DMS53 treated with DMSO at 0.1 percent for 48 hours (cell line): ENCODE results near the gene FREM1.
A peak's percentile ranks its signal among the peaks of the same experiment; 100 is the strongest.

Experiments used
- DNase-seq: peaks from one replicate; lab custom pipeline; 2025; ENCODE audit not compliant: unreplicated experiment; lab: John Stamatoyannopoulos, UW

Gene FREM1

DNA sequence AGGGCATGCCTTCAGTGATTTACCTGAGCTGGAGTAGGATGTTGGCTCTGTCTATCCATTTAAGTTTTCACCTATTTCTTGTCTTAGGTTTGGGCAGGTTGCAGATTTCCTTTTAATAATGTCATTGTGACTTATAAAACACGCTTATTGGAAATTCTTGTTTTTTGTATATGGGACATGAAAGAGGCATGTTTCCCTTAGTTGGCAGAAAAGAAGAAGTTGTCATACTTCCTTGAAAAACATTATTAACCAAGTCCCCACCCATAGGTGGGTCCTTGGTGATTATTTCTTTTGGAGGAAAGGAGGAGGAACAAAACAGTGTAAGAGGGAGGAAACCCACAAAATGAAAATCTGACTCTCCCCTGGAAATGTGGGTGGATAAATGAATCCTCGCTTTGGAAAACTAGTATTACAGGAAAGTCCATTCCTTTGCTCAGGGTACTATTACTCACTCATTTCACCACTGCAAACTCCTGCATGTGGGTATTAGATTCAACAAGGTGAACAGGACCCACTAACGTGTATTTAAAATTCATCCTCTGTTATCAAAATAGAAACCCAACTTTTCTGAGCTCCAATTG, 197.0 kb downstream of the FREM1 start:
- no peak for DNase-seq

DNA sequence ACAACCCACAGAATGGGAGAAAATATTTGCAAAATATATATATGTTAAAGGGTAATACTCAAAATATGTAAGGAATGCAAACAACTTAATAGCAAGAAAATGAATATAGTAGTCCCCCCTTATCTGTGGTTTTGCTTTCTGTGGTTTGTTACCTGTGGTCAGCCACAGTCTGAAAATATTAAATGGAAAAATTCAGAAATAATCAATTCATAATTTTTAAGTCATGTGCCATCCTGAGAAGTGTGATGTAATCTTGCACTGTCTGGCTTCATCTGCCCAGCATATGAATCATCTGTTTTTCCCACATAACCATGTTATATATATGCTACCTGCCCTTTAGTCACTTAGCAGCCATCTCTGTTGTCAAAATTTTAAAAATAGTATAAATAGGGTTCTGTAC, 199.4 kb downstream of the FREM1 start:
- DNase-seq, result no peak

DNA sequence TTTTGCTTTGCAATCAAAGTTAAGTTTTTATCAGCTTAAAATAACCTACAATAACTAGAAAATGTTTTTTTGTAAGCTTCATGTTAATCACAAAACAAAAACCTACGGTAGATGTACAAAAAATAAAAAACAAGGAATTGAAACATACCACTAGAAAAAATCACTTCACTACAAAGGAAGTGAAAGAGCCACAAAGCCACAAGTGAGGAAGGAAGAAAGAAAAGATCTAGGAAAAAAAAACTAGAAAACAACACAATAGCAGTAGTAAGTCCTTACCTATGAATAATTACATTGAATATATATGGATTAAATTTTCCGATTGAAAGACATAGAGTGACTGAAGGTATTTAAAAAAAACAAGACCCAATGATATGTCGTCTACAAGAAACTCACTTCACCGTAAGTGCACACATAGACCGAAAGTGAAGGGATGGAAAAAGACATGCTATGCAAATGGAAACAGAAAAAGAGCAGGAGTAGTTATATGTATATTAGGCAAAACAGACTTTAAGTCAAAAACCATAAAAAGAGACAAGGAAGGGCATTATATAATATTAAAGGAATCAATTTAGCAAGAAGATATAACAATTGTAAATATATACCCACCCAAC, 203.6 kb downstream of the FREM1 start:
- DNase-seq, result no peak

DNA sequence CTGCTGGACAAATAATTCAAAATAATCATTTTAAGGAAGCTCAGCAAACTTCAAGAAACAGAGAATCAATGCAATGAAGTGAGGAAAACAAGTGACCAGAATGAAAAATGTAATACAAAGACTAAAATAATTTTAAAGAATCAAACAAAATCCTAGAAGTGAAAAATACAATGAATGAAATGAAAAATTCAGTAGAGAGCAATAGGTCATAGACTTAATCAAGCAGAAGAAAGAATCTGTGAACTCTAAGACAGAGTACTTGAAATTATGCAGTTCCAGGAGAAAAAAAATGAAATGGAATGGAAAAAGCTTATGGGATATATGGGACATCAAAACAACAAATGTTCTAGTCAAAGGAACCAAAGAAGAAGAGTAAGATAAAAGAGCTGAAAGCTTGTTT, 205.1 kb downstream of the FREM1 start:
- no peak for DNase-seq

DNA sequence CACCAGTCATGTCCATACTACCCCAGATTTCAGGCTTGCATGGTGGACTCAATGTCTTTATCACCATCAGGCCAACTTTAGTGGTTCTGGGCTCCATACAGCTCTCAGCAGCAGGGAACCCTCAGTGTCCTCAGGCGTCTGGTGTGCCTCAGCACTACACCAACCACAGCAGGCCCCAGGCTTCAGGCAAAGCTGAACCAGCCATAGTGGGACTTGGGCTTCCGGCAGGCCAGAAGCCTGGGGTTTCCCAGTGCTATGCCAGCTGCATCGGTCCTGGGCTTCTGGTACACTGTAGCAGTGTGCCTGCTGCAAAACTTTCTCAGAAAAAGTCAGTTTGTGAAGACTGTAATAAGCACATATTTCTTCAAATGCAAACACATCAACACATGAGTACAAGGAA, 205.9 kb downstream of the FREM1 start:
- no peak for DNase-seq

DNA sequence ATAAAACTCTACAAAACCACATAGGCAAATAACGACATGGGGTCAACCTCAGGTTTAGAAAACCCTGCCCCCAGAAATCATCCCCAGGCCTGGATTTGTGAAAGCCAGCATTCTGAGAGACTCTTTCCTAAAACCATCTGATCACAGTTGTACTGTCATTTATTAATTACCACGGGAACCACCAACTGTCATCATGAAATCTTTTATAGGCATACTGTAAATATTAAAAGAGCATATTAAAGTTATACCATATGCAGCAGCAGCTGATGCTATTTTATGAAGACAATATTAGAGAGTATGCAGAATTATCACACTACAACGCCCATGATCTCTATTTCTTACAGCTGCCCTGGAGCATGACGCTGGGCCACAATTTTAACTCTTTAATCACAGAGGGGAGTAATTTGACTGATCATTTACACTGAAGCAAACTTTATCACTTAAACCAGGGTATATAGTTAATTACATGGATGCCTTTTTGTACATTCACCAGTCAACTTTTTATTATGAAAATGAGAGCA, 208.0 kb downstream of the FREM1 start:
- no peak for DNase-seq

DNA sequence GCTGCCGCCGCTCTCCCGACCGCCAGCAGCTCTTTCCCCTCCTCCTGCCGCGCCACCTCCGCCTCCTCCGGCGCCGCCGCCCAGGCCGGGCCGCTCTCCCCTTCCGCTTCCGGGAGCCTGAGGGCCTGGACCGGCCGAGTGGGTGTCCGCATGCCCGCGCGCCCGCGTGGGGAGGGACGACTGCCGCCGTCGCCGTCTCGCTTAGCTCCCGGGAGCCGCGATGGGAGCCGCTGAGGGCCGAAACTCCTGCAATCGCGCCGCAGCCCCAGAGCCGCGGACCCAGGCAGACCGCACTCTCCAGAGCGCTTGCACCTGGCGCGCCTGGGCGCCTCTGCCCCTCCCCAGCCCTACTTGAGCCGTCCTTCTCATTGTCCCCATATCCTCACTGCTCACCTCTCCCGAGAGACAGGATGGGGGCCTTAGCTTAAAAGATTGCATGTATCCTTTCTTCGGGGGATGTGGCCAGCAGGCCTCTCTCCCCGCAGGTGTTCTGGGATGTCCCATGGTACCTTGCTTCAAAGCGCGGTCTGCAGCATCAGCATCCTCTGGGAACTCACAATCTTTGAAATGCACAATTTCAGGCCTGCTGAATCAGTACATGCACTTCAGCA, 216.9 kb downstream of the FREM1 start, which contains the start of gene ZDHHC21:
ZDHHC21 (minus strand) TSS at position 182 of the 611 bp plus-strand sequence. CDS start 19,092 bp downstream, outside the sequence.
- DNase-seq, result peak; percentile 3

DNA sequence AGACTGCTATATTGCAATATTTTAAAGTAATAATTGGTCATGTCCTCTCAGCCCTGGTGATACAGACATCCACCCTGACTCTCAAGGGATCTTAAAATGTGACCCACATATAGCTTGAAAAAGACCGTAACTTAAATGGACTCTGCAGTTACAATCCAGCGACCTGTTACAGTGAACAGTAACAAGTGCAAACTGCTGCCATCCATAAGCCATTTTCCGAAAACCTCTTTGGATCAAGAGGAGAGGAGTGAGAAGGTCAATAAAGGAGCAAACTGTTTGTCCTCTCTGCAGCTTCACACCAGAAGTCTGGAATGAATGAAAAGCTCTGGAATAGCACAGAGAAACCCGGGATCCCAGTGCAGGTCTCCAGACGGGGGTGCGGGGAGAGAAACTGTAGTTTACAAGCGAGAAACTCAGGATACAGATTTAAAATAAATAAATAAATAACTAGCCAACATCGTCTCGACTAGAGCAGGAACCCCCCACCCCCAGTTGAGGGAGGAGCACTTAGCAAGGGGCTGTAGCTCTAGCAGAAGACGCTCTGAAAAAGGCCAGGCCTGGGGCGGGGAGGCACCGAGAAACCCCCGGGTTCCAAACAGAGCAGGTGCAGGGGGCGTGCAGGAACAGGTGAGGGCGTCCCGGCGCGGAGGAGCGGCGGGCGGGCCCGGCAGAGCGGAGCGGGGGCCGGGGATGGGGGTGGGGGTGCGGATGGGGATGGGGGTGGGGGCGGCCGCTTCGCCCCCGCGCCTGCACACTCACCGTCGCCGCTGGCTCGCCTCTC, 217.6 kb downstream of the FREM1 start:
- no peak for DNase-seq

DNA sequence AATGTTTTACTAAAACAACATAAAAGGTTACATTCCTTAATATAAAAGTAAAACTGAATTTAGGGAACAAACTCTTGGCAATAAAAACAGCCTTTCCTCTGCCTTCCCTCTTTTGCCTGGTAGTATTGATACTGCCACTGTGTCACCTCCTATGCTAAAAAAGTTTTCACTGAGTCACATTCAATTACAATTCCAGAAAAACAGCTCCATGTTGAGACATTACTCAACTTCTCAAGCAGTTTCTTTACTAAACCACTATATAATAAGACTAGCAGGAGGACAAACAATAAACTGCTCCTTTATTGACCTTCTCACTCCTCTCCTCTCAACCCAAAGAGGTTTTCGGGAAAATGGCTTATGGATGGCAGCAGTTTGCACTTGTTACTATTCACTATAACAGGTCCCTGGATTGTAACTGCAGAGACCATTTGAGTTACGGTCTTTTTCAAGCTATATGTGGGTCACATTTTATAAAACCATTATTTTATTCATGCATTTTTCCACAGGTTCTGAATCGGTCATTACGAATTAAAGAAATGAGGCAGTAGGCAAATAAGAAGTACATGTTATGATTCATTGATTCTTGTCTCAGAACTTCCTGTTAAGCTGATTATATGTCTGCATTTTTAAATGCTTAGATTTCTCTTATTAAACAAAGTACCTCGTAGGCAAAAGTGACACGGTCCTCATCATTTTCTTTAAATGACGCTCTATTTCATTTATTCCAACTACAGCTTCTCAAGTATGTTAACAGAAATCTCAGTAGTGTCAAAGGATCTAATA, 219.1 kb downstream of the FREM1 start:
- DNase-seq, result no peak

DNA sequence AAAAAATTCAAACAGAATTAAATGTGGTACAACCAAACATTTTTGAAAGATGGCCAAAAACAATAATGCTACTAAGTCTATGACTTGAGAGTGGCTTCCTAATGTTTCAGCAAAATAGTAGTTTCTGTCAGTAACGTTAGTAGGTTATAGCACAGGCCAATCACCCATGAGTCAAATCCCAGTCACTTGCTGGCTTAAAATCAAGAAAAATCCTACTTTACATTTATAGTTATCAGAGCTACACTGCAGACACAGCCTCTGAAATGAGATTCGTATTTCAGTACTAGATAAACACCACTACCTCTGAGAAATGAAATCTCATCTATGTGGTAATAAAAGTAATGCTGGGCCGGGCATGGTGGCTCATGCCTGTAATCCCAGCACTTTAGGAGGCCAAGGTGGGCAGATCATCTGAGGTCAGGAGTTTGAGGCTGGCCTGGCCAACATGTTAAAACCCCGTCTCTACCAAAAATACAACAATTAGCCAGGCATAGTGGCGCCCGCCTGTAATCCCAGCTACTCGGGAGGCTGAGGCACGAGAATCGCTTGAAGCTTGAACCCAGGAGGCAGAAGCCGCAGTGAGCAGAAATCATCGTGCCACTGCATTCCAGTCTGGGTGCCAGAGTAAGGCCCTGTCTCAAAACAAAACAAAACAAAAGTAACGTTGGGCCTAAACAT, 223.0 kb downstream of the FREM1 start:
- DNase-seq, result no peak

DNA sequence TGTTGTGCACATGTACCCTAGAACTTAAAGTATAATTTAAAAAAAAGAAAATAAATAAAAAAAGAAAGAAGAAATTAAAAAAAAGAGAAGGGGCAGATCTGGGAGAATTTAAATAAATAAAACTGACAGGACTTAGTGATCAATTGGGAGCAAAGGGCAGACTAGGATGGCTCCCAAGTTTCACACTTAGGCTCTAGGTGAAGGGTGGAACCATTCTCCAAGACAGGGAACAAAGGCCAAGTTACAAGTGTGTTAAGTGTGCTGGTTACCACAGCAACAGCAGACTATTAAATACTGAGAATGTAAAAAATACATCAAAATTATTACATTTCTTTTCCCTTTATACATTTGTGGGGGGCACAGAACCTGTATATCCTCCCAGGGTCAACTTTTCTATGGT, 224.1 kb downstream of the FREM1 start:
- no peak for DNase-seq
